Stomach smooth muscle (tissue), 2 donors: ENCODE results near the gene PILRA.
"Not testable (repeated sequence)": the region's sequence is repeated elsewhere in the genome, so short reads cannot be mapped to it uniquely, and the experiment has no call there.

Source experiments
- H3K27ac ChIP-seq: one replicate; pipeline ENCODE4 v1.7.0; 2013; ENCODE audit warnings: mild to moderate bottlenecking, low read length, inconsistent platforms
- H3K27me3 ChIP-seq, 2 donors: one replicate each; pipeline ENCODE4 v1.7.0; 2013; ENCODE audit warnings: low read length in 2 of 2; ENCODE audit not compliant: insufficient read depth in 2 of 2, control insufficient read depth in 1 of 2
- H3K36me3 ChIP-seq, 2 donors: one replicate each; pipeline ENCODE4 v1.7.0; 2013; ENCODE audit warnings: low read length in 2 of 2; ENCODE audit not compliant: control insufficient read depth in 2 of 2, insufficient read depth in 2 of 2
- H3K4me1 ChIP-seq: one replicate; pipeline ENCODE4 v1.7.0; 2013; ENCODE audit warnings: low read length; ENCODE audit not compliant: control insufficient read depth, insufficient read depth
- H3K4me3 ChIP-seq, 2 donors: one replicate each; pipeline ENCODE4 v1.7.0; 2013; ENCODE audit warnings: low read length in 2 of 2
- H3K9ac ChIP-seq, 2 donors: one replicate each; pipeline ENCODE4 v1.7.0; 2013; ENCODE audit warnings: low read length in 2 of 2, mild to moderate bottlenecking in 1 of 2
- H3K9me3 ChIP-seq, 2 donors: one replicate each; pipeline ENCODE4 v1.7.0; 2013; ENCODE audit warnings: low read length in 2 of 2; ENCODE audit not compliant: control insufficient read depth in 2 of 2
- donor health status: healthy.
- donor health status: Pancreatic carcinoma.

Gene PILRA

GRCh38 chr7:100345288-100345672, 28.0 kb upstream of the PILRA start:
- peaks cover 30 to 34% of the 10 kb centered on the region in 2 donors for H3K36me3 ChIP-seq
- H3K9ac ChIP-seq: not testable (repeated sequence)

GRCh38 chr7:100346921-100347320, 26.4 kb upstream of the PILRA start:
- Histone ChIP-seq H3K4me3 (no peak overlapping the region), H3K27ac (no peak overlapping the region), H3K4me1 (peaks cover 4% of the 10 kb centered on the region), H3K27me3 (no peaks in the 10 kb centered on the region), H3K9me3 (no peaks in the 10 kb centered on the region), H3K9ac (no peak overlapping the region), H3K36me3 (peaks cover 32 to 39% of the 10 kb centered on the region in 2 donors)

More at GRCh38 chr7:100345288-100345672, 28.0 kb upstream of the PILRA start:
- H3K27ac ChIP-seq, H3K4me3 ChIP-seq, H3K27me3 ChIP-seq, H3K9me3 ChIP-seq, H3K4me1 ChIP-seq: not testable (repeated sequence)

- Histone ChIP-seq H3K36me3 (peaks cover 40 to 46% of the 10 kb centered on the region in 2 donors), H3K9ac (no peak overlapping the region), H3K9me3 (no peaks in the 10 kb centered on the region)
Measured at GRCh38 chr7:100348805-100349204, 24.5 kb upstream of the PILRA start.

GRCh38 chr7:100349757-100350156, 23.5 kb upstream of the PILRA start:
- Histone ChIP-seq H3K27me3 (no peaks in the 10 kb centered on the region), H3K36me3 (peaks cover 46 to 54% of the 10 kb centered on the region in 2 donors), H3K9ac (no peak overlapping the region), H3K4me1 (no peaks in the 10 kb centered on the region), H3K9me3 (no peaks in the 10 kb centered on the region), H3K4me3 (no peak overlapping the region), H3K27ac (no peak overlapping the region)

More at GRCh38 chr7:100348805-100349204, 24.5 kb upstream of the PILRA start:
- no peak overlapping the region for H3K27ac ChIP-seq
- H3K27me3 ChIP-seq: no peaks in the 10 kb centered on the region
- H3K4me3 ChIP-seq: no peak overlapping the region
- H3K4me1 ChIP-seq: no peaks in the 10 kb centered on the region

GRCh38 chr7:100351657-100352058, 21.6 kb upstream of the PILRA start:
- Histone ChIP-seq H3K27ac (no peak overlapping the region), H3K36me3 (peaks cover 59 to 65% of the 10 kb centered on the region in 2 donors), H3K9ac (no peak overlapping the region), H3K27me3 (no peaks in the 10 kb centered on the region), H3K4me1 (no peaks in the 10 kb centered on the region), H3K9me3 (no peaks in the 10 kb centered on the region), H3K4me3 (no peak overlapping the region)

- not testable (repeated sequence) for H3K27me3 ChIP-seq, H3K27ac ChIP-seq, H3K4me1 ChIP-seq, H3K4me3 ChIP-seq, H3K9me3 ChIP-seq, H3K9ac ChIP-seq
- peaks cover 56 to 66% of the 10 kb centered on the region in 2 donors for H3K36me3 ChIP-seq
Measured at GRCh38 chr7:100352230-100352781, 21.0 kb upstream of the PILRA start.

GRCh38 chr7:100352984-100353684, 20.2 kb upstream of the PILRA start:
- no peak overlapping the region for H3K4me3 ChIP-seq
- H3K27me3 ChIP-seq: no peaks in the 10 kb centered on the region
- no peaks in the 10 kb centered on the region for H3K9me3 ChIP-seq
- no peak overlapping the region for H3K9ac ChIP-seq
- H3K4me1 ChIP-seq: no peaks in the 10 kb centered on the region
- no peak overlapping the region for H3K27ac ChIP-seq
- H3K36me3 ChIP-seq: peaks cover 50 to 64% of the 10 kb centered on the region in 2 donors

- H3K9ac ChIP-seq: no peak overlapping the region
- no peak overlapping the region for H3K27ac ChIP-seq
- H3K4me1 ChIP-seq: no peaks in the 10 kb centered on the region
- no peaks in the 10 kb centered on the region for H3K9me3 ChIP-seq
- H3K4me3 ChIP-seq: no peak overlapping the region
- no peaks in the 10 kb centered on the region for H3K27me3 ChIP-seq
- H3K36me3 ChIP-seq: peaks cover 55 to 64% of the 10 kb centered on the region in 2 donors
Measured at GRCh38 chr7:100353685-100354330, 19.5 kb upstream of the PILRA start.

- H3K9me3 ChIP-seq: no peaks in the 10 kb centered on the region
- H3K4me1 ChIP-seq: no peaks in the 10 kb centered on the region
- no peak overlapping the region for H3K27ac ChIP-seq
- H3K4me3 ChIP-seq: no peak overlapping the region
- H3K27me3 ChIP-seq: no peaks in the 10 kb centered on the region
- H3K36me3 ChIP-seq: peaks cover 58 to 65% of the 10 kb centered on the region in 2 donors
- no peak overlapping the region for H3K9ac ChIP-seq
Measured at GRCh38 chr7:100356416-100357068, 16.7 kb upstream of the PILRA start.

- H3K36me3 ChIP-seq: peaks cover 60 to 67% of the 10 kb centered on the region in 2 donors
- H3K4me3 ChIP-seq: no peak overlapping the region
- H3K27ac ChIP-seq: no peak overlapping the region
- no peaks in the 10 kb centered on the region for H3K27me3 ChIP-seq
- no peaks in the 10 kb centered on the region for H3K9me3 ChIP-seq
- H3K4me1 ChIP-seq: no peaks in the 10 kb centered on the region
- no peak overlapping the region for H3K9ac ChIP-seq
Measured at GRCh38 chr7:100357131-100357561, 16.1 kb upstream of the PILRA start.
